LoVo (cell line): Measurements from ENCODE around the gene ADAM11.
A peak's percentile ranks its signal among the peaks of the same experiment; 100 is the strongest.

ENCODE experiments used
- DNase-seq: peaks from one replicate; pipeline ENCODE4 v3.0.0-alpha.2; 2016; ENCODE audit warnings: low spot score

Gene ADAM11

DNA sequence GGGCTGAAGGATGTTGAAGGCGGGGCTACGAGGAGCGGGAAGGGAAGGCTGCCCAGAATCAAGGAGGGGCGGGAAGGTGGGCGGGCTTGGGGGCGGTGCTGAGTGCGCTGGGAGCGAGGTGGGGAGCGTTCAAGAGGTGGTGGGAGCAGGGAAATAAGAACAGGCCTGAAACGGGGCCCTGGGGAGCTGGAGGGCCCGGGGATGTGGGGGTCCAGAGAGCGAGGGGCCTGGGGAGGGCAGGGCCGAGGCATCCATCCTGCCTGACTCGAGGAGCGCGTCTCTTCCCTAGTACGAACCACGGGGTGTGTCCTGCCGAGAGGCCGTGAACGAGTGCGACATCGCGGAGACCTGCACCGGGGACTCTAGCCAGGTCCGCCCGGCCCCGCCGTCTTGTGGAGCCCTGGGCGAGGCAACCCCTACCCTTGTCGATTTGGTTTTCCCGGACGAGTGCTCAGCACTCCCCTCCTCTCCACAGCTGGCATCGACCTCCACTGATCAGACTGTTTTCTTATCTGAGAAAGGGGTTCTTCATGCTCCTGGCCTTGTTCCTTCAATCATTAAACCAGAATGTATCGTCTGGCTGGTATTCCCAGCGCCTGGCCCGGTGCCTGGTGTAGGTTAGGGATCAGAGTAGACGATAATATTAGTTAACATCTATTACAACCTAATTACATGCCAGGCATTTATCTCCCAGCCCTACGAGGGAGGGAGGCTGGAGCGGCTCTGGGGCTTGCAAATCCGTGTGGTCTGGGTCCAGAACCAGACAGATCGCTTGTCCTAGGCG lies 17.2 kb downstream of the ADAM11 start:
- DNase-seq = peak; percentile 97

DNA sequence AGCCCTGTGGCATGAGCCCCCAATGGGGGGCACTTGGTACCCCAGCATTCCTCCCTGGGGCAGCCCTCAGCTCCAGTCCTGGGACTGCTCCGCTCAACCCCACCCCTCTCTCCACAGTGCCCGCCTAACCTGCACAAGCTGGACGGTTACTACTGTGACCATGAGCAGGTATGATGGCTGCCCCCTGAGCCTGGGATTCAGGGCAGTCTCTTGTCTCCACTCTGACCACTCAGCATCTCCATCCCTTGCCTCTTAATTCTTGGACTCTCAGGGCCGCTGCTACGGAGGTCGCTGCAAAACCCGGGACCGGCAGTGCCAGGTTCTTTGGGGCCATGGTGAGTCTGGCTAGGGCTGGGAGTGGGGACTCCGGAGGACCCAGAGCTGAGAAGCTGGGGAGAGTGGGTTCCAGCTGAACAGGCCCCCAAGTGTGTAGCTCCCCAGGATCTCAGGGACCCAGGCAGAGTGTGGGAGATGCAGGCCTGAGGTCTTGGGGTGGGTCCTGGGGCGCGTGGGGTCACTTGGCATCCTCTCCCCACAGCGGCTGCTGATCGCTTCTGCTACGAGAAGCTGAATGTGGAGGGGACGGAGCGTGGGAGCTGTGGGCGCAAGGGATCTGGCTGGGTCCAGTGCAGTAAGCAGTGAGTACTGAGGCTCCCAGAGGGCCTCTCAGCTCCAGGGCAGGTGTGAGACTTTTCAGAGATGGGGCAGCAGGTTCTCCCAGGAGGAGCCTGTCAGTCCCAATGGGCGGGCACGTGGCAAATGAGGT lies 18.0 kb downstream of the ADAM11 start:
- no peak for DNase-seq

DNA sequence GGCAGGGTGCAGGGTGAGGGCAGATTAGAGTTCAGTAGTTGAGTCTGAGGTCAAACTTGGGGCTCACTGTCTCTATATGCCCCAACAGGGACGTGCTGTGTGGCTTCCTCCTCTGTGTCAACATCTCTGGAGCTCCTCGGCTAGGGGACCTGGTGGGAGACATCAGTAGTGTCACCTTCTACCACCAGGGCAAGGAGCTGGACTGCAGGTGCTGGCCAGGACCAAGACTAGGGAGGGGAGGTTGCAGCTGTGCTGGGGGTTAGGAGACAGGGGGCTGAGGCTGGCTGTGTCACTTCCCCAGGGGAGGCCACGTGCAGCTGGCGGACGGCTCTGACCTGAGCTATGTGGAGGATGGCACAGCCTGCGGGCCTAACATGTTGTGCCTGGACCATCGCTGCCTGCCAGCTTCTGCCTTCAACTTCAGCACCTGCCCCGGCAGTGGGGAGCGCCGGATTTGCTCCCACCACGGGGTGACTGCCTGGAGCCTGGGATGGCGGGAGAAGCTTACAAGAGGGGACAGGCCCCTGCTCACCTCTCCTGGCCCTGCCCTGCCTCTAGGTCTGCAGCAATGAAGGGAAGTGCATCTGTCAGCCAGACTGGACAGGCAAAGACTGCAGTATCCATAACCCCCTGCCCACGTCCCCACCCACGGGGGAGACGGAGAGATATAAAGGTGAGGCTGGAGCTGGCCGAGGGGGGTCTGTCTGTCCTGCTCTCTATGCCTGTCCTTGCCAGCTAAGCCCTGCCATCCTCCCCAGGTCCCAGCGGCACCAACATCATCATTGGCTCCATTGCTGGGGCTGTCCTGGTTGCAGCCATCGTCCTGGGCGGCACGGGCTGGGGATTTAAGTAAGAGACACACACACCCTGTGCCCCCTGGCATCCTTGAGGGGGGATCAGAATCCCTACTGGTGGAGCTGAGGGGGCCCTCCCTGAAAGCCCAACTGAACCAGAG lies 18.9 kb downstream of the ADAM11 start:
- DNase-seq = no peak

DNA sequence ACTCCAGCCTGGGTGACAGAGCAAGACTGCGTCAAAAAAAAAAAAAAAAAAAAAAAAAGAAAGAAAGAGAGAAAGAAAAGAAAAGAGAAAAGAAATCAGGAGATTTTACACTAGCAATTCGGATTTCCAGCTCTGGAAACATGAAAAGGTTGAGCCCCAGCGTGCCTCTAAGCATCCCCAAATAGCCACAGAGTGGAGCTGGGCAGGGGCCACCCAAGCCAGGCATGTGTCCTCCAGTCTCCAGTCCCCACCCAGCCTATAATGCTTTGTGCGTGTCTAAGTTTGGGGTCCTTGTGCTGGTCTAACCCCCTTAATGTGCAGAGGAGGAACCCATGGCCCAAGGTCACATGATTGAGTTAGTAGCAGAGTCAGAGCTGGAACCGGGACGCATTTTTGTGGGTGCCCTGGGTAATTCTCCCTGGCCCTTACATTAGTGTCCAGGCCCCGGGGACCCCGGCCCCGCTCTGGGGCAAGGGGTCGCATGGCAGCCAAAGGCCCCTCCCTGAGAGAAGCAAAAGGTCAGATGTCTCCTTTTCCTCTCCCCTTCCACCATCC lies 19.9 kb downstream of the ADAM11 start:
- DNase-seq = no peak

DNA sequence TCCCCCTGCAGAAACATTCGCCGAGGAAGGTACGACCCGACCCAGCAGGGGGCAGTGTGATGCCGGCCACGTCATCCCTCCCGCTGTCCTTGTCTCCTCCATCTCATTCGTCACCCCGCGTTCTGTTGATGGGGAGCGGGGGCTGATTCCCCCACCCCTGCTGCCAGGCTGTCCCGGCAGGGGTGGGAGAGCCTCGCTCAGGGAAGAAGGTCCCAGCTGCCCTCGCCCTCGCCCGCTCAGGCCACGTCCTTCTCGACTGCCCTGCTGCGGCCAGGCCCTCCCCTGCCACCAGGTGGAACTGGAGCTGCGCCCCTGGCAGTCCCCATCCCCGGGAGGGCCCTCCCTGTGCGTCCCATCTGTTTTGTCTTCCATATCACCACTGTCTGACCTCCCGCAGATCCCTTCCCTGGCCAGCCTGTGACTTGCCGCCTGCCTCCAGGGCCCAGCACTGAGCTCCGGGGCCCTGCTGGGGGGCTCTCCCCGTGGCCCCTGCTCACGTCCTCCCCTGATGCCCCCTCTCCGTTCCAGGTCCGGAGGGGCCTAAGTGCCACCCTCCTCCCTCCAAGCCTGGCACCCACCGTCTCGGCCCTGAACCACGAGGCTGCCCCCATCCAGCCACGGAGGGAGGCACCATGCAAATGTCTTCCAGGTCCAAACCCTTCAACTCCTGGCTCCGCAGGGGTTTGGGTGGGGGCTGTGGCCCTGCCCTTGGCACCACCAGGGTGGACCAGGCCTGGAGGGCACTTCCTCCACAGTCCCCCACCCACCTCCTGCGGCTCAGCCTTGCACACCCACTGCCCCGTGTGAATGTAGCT lies 20.6 kb downstream of the ADAM11 start:
- peak; percentile 62 for DNase-seq

DNA sequence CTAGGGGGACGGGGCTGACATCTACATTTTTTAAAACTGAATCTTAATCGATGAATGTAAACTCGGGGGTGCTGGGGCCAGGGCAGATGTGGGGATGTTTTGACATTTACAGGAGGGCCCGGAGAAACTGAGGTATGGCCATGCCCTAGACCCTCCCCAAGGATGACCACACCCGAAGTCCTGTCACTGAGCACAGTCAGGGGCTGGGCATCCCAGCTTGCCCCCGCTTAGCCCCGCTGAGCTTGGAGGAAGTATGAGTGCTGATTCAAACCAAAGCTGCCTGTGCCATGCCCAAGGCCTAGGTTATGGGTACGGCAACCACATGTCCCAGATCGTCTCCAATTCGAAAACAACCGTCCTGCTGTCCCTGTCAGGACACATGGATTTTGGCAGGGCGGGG lies 21.4 kb downstream of the ADAM11 start:
- DNase-seq = no peak

DNA sequence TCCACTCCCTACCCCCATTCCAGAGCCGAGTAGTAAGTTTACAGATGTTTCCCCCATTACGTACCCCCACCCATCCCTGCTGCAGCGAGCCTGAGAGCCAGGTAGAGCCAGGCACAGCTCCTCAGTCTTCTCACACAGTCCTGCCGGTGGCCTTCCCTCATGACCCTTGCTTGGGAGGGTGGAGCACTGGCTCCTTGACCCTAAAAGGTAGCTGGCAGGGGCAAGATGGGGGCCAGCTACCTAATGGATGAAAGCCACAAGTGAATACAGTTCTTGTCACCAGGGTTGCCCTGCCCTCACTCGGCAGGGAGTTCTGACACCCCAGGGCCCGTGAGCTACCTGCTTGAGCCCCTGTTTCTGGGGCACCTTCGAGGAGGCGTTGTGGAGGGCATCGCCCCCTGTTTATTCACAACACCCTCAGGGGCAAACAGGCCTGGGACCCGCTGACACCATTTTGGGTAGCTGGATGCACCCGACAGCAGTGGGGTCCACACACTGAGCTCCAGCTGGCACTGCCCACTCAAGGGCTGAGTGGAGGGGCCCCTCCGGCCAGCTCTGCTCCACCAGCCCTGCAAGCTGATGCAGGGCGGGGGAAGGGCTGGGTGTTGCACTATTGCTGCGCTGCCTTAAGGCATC lies 22.2 kb downstream of the ADAM11 start:
- DNase-seq = no peak

DNA sequence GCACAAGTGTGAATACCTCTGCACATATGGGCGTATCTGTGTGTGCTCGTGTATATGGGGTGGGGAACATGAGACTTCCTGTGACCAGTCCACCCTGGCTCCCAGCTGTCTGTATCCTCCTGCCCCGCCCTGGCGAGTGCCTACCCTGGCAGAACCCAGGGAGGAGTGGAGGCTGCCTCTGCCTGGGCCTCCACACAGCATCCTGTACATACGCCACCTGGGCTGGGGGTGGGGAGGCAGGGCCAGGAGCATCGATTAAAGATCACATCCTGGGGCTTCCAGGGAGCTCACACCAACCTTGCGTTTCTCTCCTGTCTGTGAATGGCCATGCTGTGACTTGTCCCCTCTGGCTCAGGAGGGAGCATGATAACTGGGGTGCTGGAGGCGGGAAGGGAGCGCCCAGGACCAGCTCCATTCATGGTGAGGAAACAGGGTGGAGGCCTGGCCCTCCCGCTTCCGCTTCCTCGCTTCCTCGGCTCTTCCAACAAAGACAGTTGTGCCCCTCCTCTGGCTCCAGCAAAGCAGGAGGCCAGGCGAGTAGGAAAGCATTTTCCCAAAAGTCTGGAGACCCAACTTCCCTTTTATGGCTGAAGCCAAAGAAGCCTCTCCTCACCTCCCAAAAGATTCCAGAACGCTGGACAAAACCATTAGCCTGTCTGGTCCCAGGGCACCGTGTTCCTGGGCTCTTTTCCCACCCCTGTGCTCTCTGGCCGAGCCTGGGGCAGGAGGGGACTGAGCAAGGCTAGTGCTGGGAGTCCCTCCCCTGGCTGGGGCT lies 22.9 kb downstream of the ADAM11 start:
- no peak for DNase-seq

DNA sequence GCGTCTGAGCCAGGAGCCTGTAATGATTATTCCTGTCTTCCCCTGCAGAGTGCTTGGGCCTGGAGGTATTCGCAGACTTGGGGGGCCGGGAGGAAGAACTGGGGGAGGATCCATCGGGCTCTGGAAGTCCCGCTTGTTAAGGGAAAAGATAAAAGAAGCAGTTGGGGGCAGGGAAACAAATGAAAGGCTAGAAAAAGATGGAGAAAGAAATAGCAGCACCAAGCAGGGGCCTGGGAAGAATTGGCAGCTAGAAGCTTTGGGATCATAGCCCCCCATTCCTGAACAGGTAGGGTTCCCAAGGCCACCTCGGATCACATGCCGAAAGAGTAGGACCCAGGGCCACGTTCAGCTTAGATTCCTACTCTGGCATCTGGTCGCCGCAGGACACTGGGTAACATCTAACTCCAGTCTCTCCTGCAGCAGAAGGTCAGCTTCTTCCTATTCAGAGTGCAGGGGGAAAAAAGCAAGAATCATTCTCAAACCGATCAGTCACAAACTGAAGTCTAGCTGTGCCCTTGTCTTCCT lies 23.6 kb downstream of the ADAM11 start:
- no peak for DNase-seq

DNA sequence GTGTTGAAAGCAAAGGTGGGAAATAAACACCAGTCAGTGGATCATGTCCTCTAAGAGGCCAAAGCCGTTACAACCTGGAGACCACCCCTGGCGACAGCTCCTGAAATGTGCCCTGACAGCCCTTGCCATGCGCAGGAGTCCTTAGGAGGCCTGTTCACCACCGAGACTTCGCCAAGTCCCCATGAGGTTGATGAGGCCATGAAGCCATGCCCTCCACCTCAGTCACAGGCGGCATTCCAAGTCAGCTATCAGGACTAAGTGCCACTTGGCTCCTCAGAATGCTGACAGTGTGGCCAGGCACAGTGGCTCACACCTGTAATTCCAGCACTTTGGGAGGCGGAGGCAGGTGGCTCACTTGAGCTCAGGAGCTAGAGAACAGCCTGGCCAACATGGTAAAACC lies 27.1 kb downstream of the ADAM11 start:
- DNase-seq = no peak

DNA sequence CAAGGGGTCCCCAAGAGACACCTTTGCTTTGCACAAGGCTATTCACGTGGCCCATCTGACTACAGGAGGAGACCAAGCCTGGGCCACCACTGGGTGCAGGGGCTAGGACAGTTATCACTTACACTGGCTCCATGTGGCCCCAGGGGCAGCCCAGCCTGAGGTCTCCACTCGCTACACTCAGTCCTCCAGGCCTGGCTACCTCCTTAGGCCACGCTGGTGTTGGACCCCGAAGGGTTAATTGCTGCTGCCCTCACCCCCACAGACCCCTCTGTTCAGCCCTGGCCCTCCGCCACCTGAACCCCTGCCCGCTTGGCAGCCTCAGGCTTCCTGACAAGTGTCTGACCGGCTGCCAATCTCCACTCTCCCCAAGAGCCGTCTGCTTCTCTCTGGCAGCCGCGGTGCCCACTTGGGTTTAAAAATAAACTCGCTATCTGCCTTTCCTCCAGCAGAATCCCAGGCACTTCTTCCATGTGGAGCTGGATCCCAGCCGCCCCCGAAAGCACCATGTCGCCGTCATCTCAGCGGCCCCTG lies 27.8 kb downstream of the ADAM11 start:
- DNase-seq = no peak

DNA sequence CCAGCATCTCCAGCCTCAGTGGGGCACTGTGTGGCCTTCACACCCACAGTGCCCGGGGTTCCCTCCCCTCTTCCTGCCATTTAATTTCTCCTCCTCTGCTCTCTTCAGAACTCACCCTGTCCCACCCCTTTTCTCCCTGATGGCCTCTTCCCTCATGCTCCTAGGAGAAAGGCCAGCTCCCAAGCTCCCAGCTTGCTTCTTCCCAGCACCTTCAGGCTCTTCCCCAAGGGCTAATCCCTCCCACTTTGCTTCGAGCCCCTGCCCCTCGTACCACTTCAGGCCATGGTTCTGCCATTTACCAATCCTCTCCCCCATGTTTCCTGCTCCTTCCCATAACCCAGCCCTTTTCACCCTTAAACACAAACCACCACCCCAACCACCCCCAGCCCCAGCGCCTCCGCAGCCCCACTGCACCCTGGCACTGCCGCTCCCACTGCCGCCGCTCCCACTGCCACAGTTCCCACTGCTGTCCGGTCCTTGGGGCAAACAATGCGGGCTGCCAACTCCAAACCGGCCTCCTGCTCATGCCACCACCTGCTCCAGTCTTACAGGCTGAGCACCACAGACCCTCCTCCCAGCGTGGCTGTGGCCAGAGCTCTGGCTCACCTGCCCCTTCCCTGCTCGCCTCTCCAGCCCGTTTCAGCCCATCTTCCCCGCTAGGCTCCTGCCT lies 28.6 kb downstream of the ADAM11 start:
- no peak for DNase-seq

DNA sequence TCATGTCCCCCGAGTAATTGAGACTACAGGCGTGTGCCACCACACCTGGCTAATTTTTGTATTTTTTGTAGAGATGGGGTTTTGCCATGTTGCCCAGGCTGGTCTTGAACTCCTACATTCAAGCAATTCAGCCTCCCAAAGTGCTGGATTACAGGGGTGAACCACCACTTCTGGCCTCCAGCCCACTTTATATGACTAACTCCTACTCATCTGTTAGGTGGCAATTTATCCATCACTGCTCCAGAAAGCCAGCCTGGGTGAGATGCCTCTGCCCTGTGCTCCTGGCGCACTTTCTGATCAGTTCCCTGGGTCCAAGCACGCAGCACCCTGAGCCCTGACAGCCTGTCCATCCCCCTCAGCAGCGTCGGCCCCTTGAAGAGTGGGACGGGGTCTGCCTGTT lies 29.4 kb downstream of the ADAM11 start:
- no peak for DNase-seq

DNA sequence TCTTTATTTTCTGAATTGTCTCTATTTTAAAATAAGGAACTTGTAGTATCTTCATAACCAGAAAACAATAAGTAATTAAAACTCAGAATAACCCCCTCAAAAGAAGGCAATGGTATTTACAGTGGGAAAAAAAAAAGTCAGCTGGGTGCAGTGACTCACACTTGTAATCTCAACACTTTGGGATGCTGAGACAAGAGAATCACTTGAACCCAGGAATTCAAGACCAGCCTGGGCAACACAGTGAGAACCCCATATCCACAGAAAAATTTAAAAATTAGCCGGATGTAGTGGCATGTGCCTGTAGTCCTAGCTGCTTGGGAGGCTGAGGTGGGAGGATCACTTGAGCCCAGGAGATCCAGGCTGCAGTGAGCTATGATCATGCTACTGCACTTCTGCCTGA lies 33.5 kb downstream of the ADAM11 start:
- DNase-seq = no peak

DNA sequence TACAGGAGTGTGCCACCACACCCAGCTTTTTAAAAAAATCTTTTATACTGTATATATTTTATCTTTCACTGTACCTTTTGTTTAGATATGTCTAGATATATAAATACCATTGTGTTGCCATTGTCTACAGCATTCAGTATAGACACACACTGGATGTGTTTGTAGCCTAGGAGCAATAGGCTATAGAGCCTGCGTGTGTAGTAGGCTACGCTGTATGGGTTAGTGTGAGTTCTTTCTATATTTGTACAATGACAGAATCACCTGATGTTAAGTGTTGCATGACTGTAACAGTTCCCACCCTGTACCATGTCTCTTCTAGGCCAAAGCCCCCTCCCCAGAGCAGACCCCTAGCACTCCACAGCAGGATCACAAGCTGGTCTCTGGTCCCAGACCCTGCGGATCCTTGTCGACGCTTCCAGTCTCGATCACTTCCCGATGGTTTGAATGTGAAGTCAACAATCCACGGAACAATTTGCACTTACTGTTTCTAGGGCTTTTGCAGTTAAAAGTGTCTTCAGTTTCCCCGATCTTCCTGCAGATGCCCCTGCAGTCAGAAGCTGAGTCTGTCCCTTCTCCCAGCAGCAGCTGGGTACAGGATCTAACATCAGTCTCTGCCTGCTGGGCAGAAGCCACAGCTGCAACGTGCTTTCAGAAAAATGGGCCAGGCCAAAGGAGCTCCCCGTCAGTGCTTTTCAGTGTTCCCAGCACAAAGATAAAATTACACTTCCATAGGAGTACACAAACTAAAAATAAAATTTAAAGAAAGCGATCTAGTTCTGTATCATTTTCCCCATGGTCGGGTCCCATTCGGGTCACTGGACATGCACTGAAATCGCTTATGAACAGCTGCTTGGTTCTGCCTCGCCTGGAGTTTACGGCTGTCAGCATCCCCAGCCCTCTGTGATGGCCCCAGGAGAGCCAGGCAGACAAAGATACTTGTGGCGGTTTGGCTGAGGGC lies 35.4 kb downstream of the ADAM11 start:
- DNase-seq = no peak

DNA sequence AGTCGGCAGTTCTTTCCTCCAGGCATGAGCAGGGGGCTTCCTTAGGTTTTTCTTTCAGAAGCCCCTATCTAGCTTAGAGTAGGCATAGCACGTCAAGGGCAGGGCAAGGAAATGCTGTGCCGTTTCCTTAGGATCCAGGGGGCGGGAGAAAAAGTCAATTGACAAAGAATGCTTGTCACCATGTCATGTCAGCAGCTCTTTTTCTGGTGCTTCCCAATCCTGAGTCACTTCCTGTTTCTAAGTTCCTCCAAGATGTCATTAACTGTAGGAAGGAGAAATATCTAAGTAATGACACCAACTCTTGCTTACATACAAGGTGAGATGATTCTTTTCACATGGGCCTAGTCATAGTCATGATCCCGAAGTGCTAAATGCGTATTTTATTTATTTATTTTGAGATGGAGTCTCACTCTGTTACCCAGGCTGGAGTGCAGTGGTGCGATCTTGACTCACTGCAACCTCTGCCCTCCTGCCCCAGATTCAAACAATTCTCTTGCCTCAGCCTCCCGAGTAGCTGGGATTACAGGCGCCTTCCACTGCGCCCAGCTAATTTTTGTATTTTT lies 36.1 kb downstream of the ADAM11 start:
- peak; percentile 7 for DNase-seq

DNA sequence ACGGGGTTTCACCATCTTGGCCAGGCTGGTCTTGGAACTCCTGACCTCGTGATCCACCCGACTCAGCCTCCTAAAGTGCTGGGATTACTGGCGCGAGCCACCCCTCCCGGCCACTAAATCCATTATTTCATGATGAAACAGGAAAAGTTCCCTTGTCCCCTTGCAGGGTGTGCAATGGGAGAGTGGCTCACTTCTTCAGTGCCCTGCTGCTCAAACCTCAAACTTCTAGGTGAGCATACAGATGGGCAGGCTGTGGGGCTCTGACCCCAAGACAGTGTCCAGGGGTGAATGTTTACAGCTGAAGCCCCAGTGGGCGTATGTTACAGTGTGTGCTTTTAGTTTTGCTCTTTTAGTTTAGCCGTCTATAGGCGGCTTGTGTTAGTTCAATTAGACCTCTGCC lies 36.6 kb downstream of the ADAM11 start:
- DNase-seq = no peak
